ENCODE data around the gene MED12. TPM values are rescaled to one million over a fixed set of nuclear protein-coding genes. Genes with fewer than 3 reads are reported as not detected.
"Not testable (repeated sequence)": the region's sequence is repeated elsewhere in the genome, so short reads cannot be mapped to it uniquely, and the experiment has no call there.

MED12 gene
- total RNA-seq, 1 donor from 2014 or later, result 27.8 TPM

GRCh38 chrX:71162981-71163380 is 44.6 kb downstream of the MED12 start:
- DNase-seq (ENCODE audit: low read depth, low spot score), result no peak

- no peak for DNase-seq (ENCODE audit: low read depth, low spot score)
These were observed 45.7 kb downstream of the MED12 start for GRCh38 chrX:71164071-71164470.

- no peak for DNase-seq (ENCODE audit: low read depth, low spot score)
These were observed 48.1 kb downstream of the MED12 start for GRCh38 chrX:71166461-71166860.

GRCh38 chrX:71167031-71167781 is 48.8 kb downstream of the MED12 start:
- no peak for DNase-seq (ENCODE audit: low read depth, low spot score)

GRCh38 chrX:71168134-71168533 is 49.7 kb downstream of the MED12 start:
- no peak for DNase-seq (ENCODE audit: low read depth, low spot score)

GRCh38 chrX:71169586-71169985 is 51.2 kb downstream of the MED12 start:
- no peak for DNase-seq (ENCODE audit: low read depth, low spot score)

GRCh38 chrX:71170660-71171059 is 52.3 kb downstream of the MED12 start:
- no peak for DNase-seq (ENCODE audit: low read depth, low spot score)

- DNase-seq (ENCODE audit: low read depth, low spot score), result no peak
These were observed 52.9 kb downstream of the MED12 start for GRCh38 chrX:71171110-71171801.

GRCh38 chrX:71173440-71173839 is 55.0 kb downstream of the MED12 start:
- DNase-seq (ENCODE audit: low read depth, low spot score), result no peak

- no peak for DNase-seq (ENCODE audit: low read depth, low spot score)
These were observed 56.4 kb downstream of the MED12 start for GRCh38 chrX:71174795-71175194.

- no peak for DNase-seq (ENCODE audit: low read depth, low spot score)
These were observed 57.1 kb downstream of the MED12 start for GRCh38 chrX:71175531-71175930.

- no peak for DNase-seq (ENCODE audit: low read depth, low spot score)
These were observed 58.9 kb downstream of the MED12 start for GRCh38 chrX:71177327-71177726.

GRCh38 chrX:71178908-71179307 is 60.5 kb downstream of the MED12 start:
- peak; percentile 22 for DNase-seq (ENCODE audit: low read depth, low spot score)

- DNase-seq (ENCODE audit: low read depth, low spot score), result not testable (repeated sequence)
These were observed 62.3 kb downstream of the MED12 start for GRCh38 chrX:71180579-71181265.

- no peak for DNase-seq (ENCODE audit: low read depth, low spot score)
These were observed 63.1 kb downstream of the MED12 start for GRCh38 chrX:71181558-71181909.

GRCh38 chrX:71181910-71182799 is 63.8 kb downstream of the MED12 start:
- DNase-seq (ENCODE audit: low read depth, low spot score), result peak; percentile 81

- DNase-seq (ENCODE audit: low read depth, low spot score), result no peak
These were observed 64.5 kb downstream of the MED12 start for GRCh38 chrX:71182871-71183270.

- no peak for DNase-seq (ENCODE audit: low read depth, low spot score)
These were observed 64.9 kb downstream of the MED12 start for GRCh38 chrX:71183341-71183740.

- no peak for DNase-seq (ENCODE audit: low read depth, low spot score)
These were observed 65.7 kb downstream of the MED12 start for GRCh38 chrX:71184092-71184491.

- no peak for DNase-seq (ENCODE audit: low read depth, low spot score)
These were observed 66.6 kb downstream of the MED12 start for GRCh38 chrX:71184803-71185495.

- DNase-seq (ENCODE audit: low read depth, low spot score), result no peak
These were observed 72.9 kb downstream of the MED12 start for GRCh38 chrX:71191248-71191647.
